Measurements from ENCODE around the gene KDM2A.

Gene KDM2A

DNA sequence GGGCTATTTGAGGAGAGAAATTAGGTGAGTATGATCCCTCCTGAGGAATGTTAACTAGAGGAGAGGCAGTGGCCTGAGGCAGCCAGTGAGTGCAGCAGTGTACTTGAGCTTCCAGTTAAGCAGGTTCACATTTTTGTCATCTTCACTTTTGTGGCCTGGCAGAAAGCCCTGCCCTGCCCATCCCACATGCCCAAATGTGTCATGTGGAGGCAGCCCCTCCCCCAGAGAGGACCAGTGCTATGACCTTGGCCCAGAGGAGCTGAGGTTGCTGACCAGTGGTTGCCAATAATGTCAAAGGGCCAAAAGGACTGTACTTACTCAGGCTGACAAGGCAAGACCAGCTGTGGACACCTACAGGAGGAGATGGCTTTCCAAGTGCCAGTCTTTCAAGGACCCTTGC is 129.6 kb downstream of the KDM2A start:
- no peak for DNase-seq (ENCODE audit: low spot score)
- TF ChIP-seq, protein P1, sequence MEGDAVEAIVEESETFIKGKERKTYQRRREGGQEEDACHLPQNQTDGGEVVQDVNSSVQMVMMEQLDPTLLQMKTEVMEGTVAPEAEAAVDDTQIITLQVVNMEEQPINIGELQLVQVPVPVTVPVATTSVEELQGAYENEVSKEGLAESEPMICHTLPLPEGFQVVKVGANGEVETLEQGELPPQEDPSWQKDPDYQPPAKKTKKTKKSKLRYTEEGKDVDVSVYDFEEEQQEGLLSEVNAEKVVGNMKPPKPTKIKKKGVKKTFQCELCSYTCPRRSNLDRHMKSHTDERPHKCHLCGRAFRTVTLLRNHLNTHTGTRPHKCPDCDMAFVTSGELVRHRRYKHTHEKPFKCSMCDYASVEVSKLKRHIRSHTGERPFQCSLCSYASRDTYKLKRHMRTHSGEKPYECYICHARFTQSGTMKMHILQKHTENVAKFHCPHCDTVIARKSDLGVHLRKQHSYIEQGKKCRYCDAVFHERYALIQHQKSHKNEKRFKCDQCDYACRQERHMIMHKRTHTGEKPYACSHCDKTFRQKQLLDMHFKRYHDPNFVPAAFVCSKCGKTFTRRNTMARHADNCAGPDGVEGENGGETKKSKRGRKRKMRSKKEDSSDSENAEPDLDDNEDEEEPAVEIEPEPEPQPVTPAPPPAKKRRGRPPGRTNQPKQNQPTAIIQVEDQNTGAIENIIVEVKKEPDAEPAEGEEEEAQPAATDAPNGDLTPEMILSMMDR (IDR thresholded peaks at IDR 0.05; ENCODE audit: borderline replicate concordance, control extremely low read depth, extremely low read depth, insufficient read depth, missing control alignments), result no peak
- in situ Hi-C loops (cut with MboI; ENCODE audit: low sequenced_read_pairs, unreplicated experiment), result no loop called here

DNA sequence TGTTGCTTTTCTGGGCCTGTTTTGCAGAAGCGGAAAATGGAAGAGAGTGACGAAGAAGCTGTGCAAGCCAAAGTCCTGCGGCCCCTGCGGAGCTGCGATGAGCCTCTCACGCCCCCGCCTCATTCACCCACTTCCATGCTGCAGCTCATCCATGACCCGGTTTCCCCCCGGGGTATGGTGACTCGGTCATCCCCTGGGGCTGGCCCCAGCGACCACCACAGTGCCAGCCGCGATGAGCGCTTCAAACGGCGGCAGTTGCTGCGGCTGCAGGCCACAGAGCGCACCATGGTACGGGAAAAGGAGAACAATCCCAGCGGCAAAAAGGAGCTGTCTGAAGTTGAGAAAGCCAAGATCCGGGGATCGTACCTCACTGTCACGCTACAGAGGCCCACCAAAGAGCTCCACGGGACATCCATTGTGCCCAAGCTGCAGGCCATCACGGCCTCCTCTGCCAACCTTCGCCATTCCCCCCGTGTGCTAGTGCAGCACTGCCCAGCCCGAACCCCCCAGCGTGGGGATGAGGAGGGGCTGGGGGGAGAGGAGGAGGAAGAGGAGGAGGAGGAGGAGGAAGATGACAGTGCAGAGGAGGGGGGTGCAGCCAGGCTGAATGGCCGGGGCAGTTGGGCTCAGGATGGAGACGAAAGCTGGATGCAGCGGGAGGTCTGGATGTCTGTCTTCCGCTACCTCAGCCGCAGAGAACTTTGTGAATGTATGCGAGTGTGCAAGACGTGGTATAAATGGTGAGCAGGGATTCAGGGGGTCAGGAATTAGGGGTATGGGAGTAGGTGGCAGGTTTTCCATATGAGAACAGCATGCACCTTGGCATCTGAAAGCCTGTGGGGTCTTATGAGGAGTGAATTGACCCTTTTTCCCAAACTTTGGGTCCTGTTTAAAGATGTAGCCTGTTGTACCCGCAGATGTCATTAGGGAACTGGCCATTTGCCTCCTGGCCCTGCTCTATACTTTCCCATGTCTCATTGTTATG is 131.3 kb downstream of the KDM2A start:
- TF ChIP-seq, protein P1 (IDR thresholded peaks at IDR 0.05; ENCODE audit: borderline replicate concordance, control extremely low read depth, extremely low read depth, insufficient read depth, missing control alignments), result no peak
- in situ Hi-C loops (cut with MboI; ENCODE audit: low sequenced_read_pairs, unreplicated experiment), result no loop called here
- no peak for DNase-seq (ENCODE audit: low spot score)

DNA sequence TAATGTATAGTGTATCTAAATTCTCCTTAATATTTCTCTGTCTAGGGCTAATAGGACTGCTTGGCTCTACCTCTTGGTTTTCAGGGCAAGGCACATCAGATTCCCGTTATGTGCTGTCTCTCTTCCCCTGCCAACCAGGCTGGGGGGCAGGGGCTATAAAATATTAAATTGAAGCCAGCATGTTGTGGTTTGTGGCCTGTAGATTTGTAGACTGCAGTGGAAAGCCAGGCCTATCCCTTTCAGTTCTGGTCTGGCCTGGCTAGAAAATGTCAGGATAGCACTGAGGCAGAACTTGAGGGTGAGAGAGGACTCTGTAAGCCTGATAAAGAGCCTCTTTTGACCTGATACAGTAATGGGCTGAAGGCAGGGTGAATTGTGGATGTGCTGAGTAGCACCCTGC is 132.8 kb downstream of the KDM2A start:
- TF ChIP-seq, protein P1 (IDR thresholded peaks at IDR 0.05; ENCODE audit: borderline replicate concordance, control extremely low read depth, extremely low read depth, insufficient read depth, missing control alignments), result no peak
- no peak for DNase-seq (ENCODE audit: low spot score)
- in situ Hi-C loops (cut with MboI; ENCODE audit: low sequenced_read_pairs, unreplicated experiment), result no loop called here

DNA sequence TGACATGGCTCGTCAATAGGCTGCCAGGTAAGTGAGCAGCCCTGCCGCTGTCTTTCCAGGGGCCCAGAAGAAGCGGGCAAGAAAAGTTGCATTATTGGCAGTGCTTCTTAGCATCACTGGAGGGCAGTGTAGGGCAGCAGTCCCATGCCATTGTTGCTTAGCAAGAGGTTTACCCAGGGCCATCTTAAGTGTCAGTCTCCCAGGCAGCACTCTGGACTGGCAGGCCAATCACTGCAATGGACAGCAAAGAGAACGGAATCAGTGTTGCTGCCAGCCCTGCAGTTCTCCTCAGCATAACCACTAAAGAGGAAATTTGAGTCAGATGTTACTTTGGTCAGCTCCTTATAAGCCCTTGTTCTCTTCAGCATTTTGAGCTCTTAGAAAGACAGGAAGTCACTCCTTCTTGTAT is 133.8 kb downstream of the KDM2A start:
- in situ Hi-C loops (cut with MboI; ENCODE audit: low sequenced_read_pairs, unreplicated experiment), result no loop called here
- TF ChIP-seq, protein P1 (IDR thresholded peaks at IDR 0.05; ENCODE audit: borderline replicate concordance, control extremely low read depth, extremely low read depth, insufficient read depth, missing control alignments), result peak; percentile 22
- no peak for DNase-seq (ENCODE audit: low spot score)

GRCh38 chr11:67253872-67254624 is 135.0 kb downstream of the KDM2A start:
- TF ChIP-seq, protein P1 (IDR thresholded peaks at IDR 0.05; ENCODE audit: borderline replicate concordance, control extremely low read depth, extremely low read depth, insufficient read depth, missing control alignments), result no peak
- DNase-seq (ENCODE audit: low spot score), result no peak
- in situ Hi-C loops (cut with MboI; ENCODE audit: low sequenced_read_pairs, unreplicated experiment), result no loop called here

GRCh38 chr11:67254798-67255197 is 135.7 kb downstream of the KDM2A start:
- TF ChIP-seq, protein P1 (IDR thresholded peaks at IDR 0.05; ENCODE audit: borderline replicate concordance, control extremely low read depth, extremely low read depth, insufficient read depth, missing control alignments), result no peak
- in situ Hi-C loops (cut with MboI; ENCODE audit: low sequenced_read_pairs, unreplicated experiment), result no loop called here
- no peak for DNase-seq (ENCODE audit: low spot score)
